ENCODE measurements around the gene TCF7L2. TPM values are rescaled to one million over a fixed set of nuclear protein-coding genes. Genes with fewer than 3 reads are reported as not detected.
A peak's percentile ranks its signal among the peaks of the same experiment; 100 is the strongest.

The TCF7L2 gene
- total RNA-seq, 1 donor from 2014 or later, result 44.4 TPM

DNA sequence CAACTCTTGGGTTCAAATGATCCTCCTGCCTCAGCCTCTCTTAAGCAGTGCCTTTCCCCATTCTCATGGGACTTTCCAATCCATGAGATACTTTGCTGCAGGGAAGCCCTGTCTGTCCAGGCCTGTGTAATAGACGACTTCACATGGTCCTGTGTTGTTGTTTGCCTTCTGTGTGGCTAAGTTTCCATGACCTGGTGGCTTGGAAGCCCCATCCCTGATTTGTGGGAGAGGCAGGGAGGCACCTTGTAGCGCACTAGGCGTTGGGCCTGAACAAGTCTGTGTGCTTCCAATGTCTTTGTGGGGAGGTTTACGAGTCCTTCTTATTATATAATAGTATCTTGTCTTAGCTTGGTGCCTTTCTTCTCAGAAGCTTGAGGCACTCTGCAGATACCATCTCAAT lies 49.1 kb downstream of the TCF7L2 start:
- H3K9me3 ChIP-seq, result no peaks in the 10 kb centered on the region
- DNase-seq (ENCODE audit: extremely low spot score in 2 of 2), result no peak
- no peaks in the 10 kb centered on the region for H3K27me3 ChIP-seq
- intact Hi-C loops (cut with DNase I), result no loop called here
- no peaks in the 10 kb centered on the region for H3K36me3 ChIP-seq
- no peak overlapping the region for H3K27ac ChIP-seq
- H3K4me1 ChIP-seq, result peaks cover 77% of the 10 kb centered on the region
- TF ChIP-seq, protein P1, sequence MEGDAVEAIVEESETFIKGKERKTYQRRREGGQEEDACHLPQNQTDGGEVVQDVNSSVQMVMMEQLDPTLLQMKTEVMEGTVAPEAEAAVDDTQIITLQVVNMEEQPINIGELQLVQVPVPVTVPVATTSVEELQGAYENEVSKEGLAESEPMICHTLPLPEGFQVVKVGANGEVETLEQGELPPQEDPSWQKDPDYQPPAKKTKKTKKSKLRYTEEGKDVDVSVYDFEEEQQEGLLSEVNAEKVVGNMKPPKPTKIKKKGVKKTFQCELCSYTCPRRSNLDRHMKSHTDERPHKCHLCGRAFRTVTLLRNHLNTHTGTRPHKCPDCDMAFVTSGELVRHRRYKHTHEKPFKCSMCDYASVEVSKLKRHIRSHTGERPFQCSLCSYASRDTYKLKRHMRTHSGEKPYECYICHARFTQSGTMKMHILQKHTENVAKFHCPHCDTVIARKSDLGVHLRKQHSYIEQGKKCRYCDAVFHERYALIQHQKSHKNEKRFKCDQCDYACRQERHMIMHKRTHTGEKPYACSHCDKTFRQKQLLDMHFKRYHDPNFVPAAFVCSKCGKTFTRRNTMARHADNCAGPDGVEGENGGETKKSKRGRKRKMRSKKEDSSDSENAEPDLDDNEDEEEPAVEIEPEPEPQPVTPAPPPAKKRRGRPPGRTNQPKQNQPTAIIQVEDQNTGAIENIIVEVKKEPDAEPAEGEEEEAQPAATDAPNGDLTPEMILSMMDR (IDR thresholded peaks at IDR 0.05), result no peak
- TF ChIP-seq POLR2A (IDR thresholded peaks at IDR 0.05), result no peak
- H3K4me3 ChIP-seq, result no peak overlapping the region

DNA sequence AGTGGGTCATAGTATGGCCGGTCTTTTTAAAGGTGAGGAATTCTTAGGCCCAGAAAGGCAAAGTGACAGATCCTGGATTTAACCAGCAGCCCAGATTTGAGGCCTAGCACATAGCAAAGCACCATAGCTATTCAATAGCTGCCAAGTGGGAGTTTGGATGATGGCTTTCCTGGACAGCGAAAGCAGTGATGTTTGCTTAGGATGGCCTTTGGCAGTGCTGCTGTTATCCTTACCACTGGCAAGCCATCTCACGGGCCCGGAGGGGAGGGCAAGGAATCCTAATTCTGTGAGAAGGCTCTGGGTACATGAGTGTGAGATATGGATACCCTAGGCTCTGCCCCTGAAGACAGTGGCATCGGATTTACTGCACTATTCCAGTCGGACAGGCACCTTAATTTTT lies 50.4 kb downstream of the TCF7L2 start:
- Histone ChIP-seq H3K9me3 (no peaks in the 10 kb centered on the region), H3K4me3 (no peak overlapping the region), H3K27me3 (no peaks in the 10 kb centered on the region), H3K4me1 (peaks cover 75% of the 10 kb centered on the region), H3K36me3 (no peaks in the 10 kb centered on the region), H3K27ac (no peak overlapping the region)
- intact Hi-C loops (cut with DNase I), result no loop called here
- DNase-seq (ENCODE audit: extremely low spot score in 2 of 2), result no peak
- TF ChIP-seq, protein P1 (IDR thresholded peaks at IDR 0.05), result no peak
- TF ChIP-seq POLR2A (IDR thresholded peaks at IDR 0.05), result no peak
- no peak for TF ChIP-seq POLR2AphosphoS5 (IDR thresholded peaks at IDR 0.05; ENCODE audit: insufficient read depth in 1 of 2, low read depth in 1 of 2)

DNA sequence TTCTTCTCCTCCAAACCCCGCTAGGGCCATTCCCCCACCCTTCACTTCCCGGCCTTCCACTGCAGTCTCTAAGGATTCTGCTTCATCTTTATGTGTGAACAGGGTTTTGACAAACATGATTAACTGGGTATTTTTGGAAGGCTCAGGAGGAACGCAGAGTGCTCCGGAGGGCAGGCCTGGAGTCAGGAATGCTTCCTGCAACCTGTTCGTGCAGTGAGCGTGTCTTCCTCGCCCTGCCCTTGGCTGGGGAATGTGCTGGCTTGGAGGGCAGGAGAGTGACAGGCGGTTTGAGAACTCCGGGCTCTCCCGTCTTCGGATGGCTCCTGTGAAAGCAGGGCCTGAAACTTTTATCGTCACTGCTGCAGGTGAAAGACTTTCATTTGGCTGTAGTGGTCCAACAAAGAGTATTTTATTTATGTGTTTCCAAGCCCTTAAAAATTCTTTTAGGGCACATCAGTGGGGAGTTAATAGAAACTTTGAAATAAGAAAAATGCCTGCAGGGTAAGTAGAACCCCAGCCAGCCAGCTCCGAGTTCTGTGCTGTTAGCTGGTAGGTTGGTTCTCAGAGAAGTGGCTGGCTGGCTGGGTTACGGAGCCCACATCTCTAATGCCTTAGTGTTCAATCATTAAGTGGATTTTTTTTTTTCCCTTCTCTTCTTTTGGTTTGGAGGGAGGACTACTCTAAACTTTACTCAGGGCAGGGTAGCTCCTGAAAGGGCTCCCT lies 51.0 kb downstream of the TCF7L2 start:
- Histone ChIP-seq H3K4me3 (no peak overlapping the region), H3K27ac (no peak overlapping the region), H3K4me1 (peaks cover 78% of the 10 kb centered on the region), H3K36me3 (no peaks in the 10 kb centered on the region), H3K27me3 (no peaks in the 10 kb centered on the region), H3K9me3 (no peaks in the 10 kb centered on the region)
- DNase-seq (ENCODE audit: extremely low spot score in 2 of 2), result no peak
- peak in 1 of 2 donors; percentile 11 for TF ChIP-seq POLR2AphosphoS5 (IDR thresholded peaks at IDR 0.05; ENCODE audit: insufficient read depth in 1 of 2, low read depth in 1 of 2)
- TF ChIP-seq, protein P1 (IDR thresholded peaks at IDR 0.05), result no peak
- TF ChIP-seq POLR2A (IDR thresholded peaks at IDR 0.05), result no peak
- intact Hi-C loops (cut with DNase I), result no loop called here

DNA sequence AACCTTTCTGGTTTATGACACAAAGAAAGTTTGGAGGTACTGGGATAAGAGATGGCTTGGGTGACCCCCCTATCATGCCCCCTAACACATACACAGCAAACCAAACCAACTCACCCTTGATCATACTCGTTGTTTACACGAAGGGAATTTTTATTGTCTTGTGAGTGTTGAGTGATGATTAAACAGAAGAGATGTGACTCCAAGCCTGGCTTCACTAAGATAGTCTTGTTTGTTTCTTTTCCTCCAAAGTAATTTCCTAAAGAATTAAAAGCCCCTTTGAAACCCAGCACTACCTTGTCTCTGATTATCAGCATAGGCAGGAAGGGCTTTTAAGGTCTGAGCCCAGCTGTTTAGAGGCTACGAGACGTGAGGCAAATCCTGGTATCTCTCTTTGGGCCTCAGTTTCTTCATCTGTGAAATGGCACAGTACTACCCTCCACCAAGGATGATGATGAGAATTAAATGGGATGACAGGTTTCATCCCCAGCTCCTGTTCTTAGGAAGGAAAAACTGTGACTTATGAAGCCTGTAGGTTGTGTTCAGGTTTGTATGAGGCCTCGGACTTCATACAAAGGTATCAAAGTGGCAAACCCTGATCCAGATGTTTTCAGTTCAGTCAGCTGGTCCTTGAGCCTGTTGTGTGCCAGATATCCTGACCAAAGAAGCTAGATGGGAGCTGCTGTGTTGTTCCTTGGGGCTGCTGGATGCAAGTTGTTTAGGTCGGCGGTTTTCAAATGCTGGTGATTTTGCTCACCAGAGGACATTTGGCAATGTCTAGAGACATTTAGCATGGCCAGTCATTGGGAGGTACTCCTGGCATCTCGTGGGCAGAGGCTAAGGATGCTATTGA lies 51.8 kb downstream of the TCF7L2 start:
- no peak overlapping the region for H3K27ac ChIP-seq
- no peaks in the 10 kb centered on the region for H3K36me3 ChIP-seq
- no peaks in the 10 kb centered on the region for H3K9me3 ChIP-seq
- intact Hi-C loops (cut with DNase I), result no loop called here
- DNase-seq (ENCODE audit: extremely low spot score in 2 of 2), result no peak
- peaks cover 86% of the 10 kb centered on the region for H3K4me1 ChIP-seq
- no peaks in the 10 kb centered on the region for H3K27me3 ChIP-seq
- TF ChIP-seq, protein P1 (IDR thresholded peaks at IDR 0.05), result no peak
- TF ChIP-seq POLR2A (IDR thresholded peaks at IDR 0.05) (no peak), POLR2AphosphoS5 (IDR thresholded peaks at IDR 0.05; ENCODE audit: insufficient read depth in 1 of 2, low read depth in 1 of 2) (no peak)
- no peak overlapping the region for H3K4me3 ChIP-seq

DNA sequence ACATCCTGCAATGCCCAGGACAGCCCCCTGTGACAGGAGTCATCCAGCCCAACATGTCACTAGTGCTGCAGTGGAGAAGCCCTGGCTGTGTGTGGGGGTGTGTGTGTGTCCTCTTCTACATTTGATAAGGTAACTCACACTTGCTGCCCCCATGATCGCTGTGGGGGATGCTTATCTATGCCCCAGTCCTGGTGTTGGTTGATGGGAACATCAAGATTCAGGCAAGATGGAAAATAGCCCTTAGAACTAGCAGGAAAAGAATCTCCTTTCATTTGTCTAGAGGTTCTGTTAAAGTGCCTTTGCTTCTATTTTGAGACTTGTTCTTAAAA lies 52.4 kb downstream of the TCF7L2 start:
- H3K36me3 ChIP-seq, result no peaks in the 10 kb centered on the region
- H3K9me3 ChIP-seq, result no peaks in the 10 kb centered on the region
- H3K4me3 ChIP-seq, result no peak overlapping the region
- peaks cover 86% of the 10 kb centered on the region for H3K4me1 ChIP-seq
- H3K27ac ChIP-seq, result no peak overlapping the region
- no peak for TF ChIP-seq POLR2A (IDR thresholded peaks at IDR 0.05)
- no peak for TF ChIP-seq POLR2AphosphoS5 (IDR thresholded peaks at IDR 0.05; ENCODE audit: insufficient read depth in 1 of 2, low read depth in 1 of 2)
- TF ChIP-seq, protein P1 (IDR thresholded peaks at IDR 0.05), result no peak
- H3K27me3 ChIP-seq, result no peaks in the 10 kb centered on the region
- intact Hi-C loops (cut with DNase I), result no loop called here
- DNase-seq (ENCODE audit: extremely low spot score in 2 of 2), result no peak
